CD14-positive monocyte (primary cell): ENCODE results near the gene PLCH1. TPM values are rescaled to one million over a fixed set of nuclear protein-coding genes. Genes with fewer than 3 reads are reported as not detected.

ENCODE experiments used
- DNase-seq, 3 donors: peaks; one replicate each; pipeline ENCODE4 v3.0.0-alpha.2; 2011 to 2022
- H2AFZ ChIP-seq: 2 replicates; pipeline ENCODE4 v1.6.0; 2012; ENCODE audit warnings: mild to moderate bottlenecking, low read depth, low read length, inconsistent platforms; ENCODE audit not compliant: insufficient read depth, poor library complexity, severe bottlenecking
- H3K27ac ChIP-seq, 2 donors: 1 replicate in 1 of 2; 2 replicates in 1 of 2; pipeline ENCODE4 v1.5.1; 2012 to 2013; ENCODE audit warnings: low read length in 2 of 2, control low read depth in 1 of 2, inconsistent platforms in 1 of 2, low read depth in 1 of 2, mild to moderate bottlenecking in 1 of 2
- H3K27me3 ChIP-seq, 2 donors: one replicate each; pipeline versions ENCODE4 v1.6.0 to v1.6.1; 2011 to 2013; ENCODE audit warnings: low read length in 2 of 2; ENCODE audit not compliant: control insufficient read depth in 2 of 2, insufficient read depth in 2 of 2
- H3K36me3 ChIP-seq, 2 donors: replicated peaks in 1 of 2; 1 replicate in 1 of 2; 2 replicates in 1 of 2; pipeline versions ENCODE4 v1.5.1 to v1.6.1; 2012 to 2013; ENCODE audit warnings: low read length in 2 of 2, control low read depth in 1 of 2, inconsistent platforms in 1 of 2, mild to moderate bottlenecking in 1 of 2; ENCODE audit not compliant: insufficient read depth in 2 of 2, control insufficient read depth in 1 of 2
- H3K4me1 ChIP-seq, 2 donors: 1 replicate in 1 of 2; 2 replicates in 1 of 2; pipeline versions ENCODE4 v1.5.1 to v1.6.1; 2012 to 2013; ENCODE audit warnings: low read length in 2 of 2, control low read depth in 1 of 2, inconsistent platforms in 1 of 2, mild to moderate bottlenecking in 1 of 2, moderate library complexity in 1 of 2; ENCODE audit not compliant: insufficient read depth in 2 of 2, control insufficient read depth in 1 of 2
- H3K4me2 ChIP-seq: replicated peaks from 2 replicates; pipeline ENCODE3; 2012; ENCODE audit warnings: low read length, moderate library complexity, mild to moderate bottlenecking; ENCODE audit not compliant: poor library complexity, severe bottlenecking; ENCODE audit errors: extremely low read depth
- H3K4me3 ChIP-seq, 3 experiments: fragments of 200-600 bp in 1 of 3; sonication (generic) in 1 of 3; replicated peaks in 1 of 3; 1 replicate in 2 of 3; 2 replicates in 1 of 3; pipeline ENCODE4 v1.5.1; 2011 to 2013; ENCODE audit warnings: low read length in 3 of 3, mild to moderate bottlenecking in 3 of 3, control low read depth in 2 of 3, low read depth in 2 of 3, inconsistent platforms in 1 of 3, moderate library complexity in 1 of 3
- H3K79me2 ChIP-seq: 2 replicates; pipeline ENCODE4 v1.6.0; 2012; ENCODE audit warnings: mild to moderate bottlenecking, control low read depth, inconsistent platforms, low read length, moderate library complexity; ENCODE audit not compliant: insufficient read depth
- H3K9ac ChIP-seq: 2 replicates; pipeline ENCODE4 v1.6.0; 2017; ENCODE audit warnings: low read length, mild to moderate bottlenecking; ENCODE audit not compliant: insufficient read depth, poor library complexity, severe bottlenecking
- H3K9me3 ChIP-seq, 2 donors: replicated peaks in 1 of 2; 1 replicate in 1 of 2; 2 replicates in 1 of 2; pipeline versions ENCODE4 v1.5.1 to v1.6.1; 2012 to 2013; ENCODE audit warnings: low read length in 2 of 2, control low read depth in 1 of 2; ENCODE audit not compliant: control insufficient read depth in 1 of 2, insufficient read depth in 1 of 2
- H4K20me1 ChIP-seq: 2 replicates; pipeline ENCODE4 v1.6.0; 2012; ENCODE audit warnings: mild to moderate bottlenecking, low read length, control low read depth, moderate library complexity; ENCODE audit not compliant: insufficient read depth
- H3K27ac Mint-ChIP-seq, 7 donors: one replicate each; pipeline ENCODE4 v1.8.0; 2020; ENCODE audit warnings: mild to moderate bottlenecking in 7 of 7, mixed read lengths in 7 of 7, moderate library complexity in 6 of 7, inconsistent platforms in 2 of 7
- H3K27me3 Mint-ChIP-seq, 3 donors: one replicate each; pipeline ENCODE4 v1.8.0; 2021 to 2022; ENCODE audit warnings: low read depth in 3 of 3, mild to moderate bottlenecking in 3 of 3, mixed read lengths in 3 of 3, moderate library complexity in 3 of 3, inconsistent platforms in 1 of 3
- H3K36me3 Mint-ChIP-seq, 2 donors: one replicate each; pipeline ENCODE4 v1.8.0; 2020; ENCODE audit warnings: mixed read lengths in 2 of 2, inconsistent platforms in 1 of 2, mild to moderate bottlenecking in 1 of 2
- H3K4me1 Mint-ChIP-seq: one replicate; pipeline ENCODE4 v1.8.0; 2020; ENCODE audit warnings: mild to moderate bottlenecking, mixed read lengths
- H3K4me3 Mint-ChIP-seq, 2 donors: one replicate each; pipeline ENCODE4 v1.8.0; 2020; ENCODE audit warnings: mild to moderate bottlenecking in 2 of 2, mixed read lengths in 2 of 2, moderate library complexity in 1 of 2
- H3K9me3 Mint-ChIP-seq, 7 donors: one replicate each; pipeline ENCODE4 v1.8.0; 2020 to 2022; ENCODE audit warnings: mixed read lengths in 7 of 7, mild to moderate bottlenecking in 6 of 7, moderate library complexity in 6 of 7, inconsistent platforms in 2 of 7
- WGBS: methylation state at CpG from one replicate; pipeline ENCODE4 v1.1.5; 2013; ENCODE audit warnings: missing lambda C conversion rate; ENCODE audit not compliant: insufficient coverage; 5-methylcytosine and 5-hydroxymethylcytosine counted together
- intact Hi-C, 2 donors: fragments of 100-400 bp; cut with micrococcal nuclease; formaldehyde crosslinking; loops; one replicate each; pipeline versions ENCODE4 v1.15.0 to v1.15.1; 2023
- polyA plus RNA-seq, 3 donors: library from polyadenylated mRNA; depleted of rRNA in 1 of 3; unstranded in 2 of 3; stranded (reverse) in 1 of 3; fragments of 300-500 nt in 2 of 3; fragments of >200 nt in 1 of 3; fragmentation: Illumina TruSeq in 2 of 3; gene quantifications; 1 replicate in 2 of 3; 2 replicates in 1 of 3; pipeline ENCODE4 v1.2.3, GENCODE V29; 2012 to 2021
- TF ChIP-seq, protein P1 (sequence below): fragments of 200-600 bp; IDR thresholded peaks from one replicate; pipeline ENCODE4 v1.8.0; 2022; ENCODE audit warnings: antibody characterized with exemption, mild to moderate bottlenecking

PLCH1 gene
- polyA plus RNA-seq, 3 donors, result not detected

DNA sequence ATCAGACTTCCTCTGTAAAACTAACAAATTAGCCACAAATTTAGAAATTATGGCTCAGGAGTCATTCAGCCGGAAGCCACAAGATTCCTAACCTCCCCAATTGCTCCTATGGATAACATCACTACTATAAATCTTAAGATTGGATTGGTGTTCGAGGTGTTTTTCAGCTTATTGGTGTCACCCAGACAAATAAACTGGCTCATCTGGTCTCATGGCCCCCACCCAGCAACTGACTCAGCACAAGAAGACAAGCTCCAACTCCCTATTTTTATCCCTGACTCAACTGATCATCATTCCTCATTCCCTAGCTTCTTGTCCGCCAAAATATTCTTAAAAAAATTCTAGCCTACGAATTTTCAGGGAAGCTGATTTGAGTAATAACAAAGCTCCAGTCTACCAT is 316.3 kb downstream of the PLCH1 start:
- TF ChIP-seq, protein P1, sequence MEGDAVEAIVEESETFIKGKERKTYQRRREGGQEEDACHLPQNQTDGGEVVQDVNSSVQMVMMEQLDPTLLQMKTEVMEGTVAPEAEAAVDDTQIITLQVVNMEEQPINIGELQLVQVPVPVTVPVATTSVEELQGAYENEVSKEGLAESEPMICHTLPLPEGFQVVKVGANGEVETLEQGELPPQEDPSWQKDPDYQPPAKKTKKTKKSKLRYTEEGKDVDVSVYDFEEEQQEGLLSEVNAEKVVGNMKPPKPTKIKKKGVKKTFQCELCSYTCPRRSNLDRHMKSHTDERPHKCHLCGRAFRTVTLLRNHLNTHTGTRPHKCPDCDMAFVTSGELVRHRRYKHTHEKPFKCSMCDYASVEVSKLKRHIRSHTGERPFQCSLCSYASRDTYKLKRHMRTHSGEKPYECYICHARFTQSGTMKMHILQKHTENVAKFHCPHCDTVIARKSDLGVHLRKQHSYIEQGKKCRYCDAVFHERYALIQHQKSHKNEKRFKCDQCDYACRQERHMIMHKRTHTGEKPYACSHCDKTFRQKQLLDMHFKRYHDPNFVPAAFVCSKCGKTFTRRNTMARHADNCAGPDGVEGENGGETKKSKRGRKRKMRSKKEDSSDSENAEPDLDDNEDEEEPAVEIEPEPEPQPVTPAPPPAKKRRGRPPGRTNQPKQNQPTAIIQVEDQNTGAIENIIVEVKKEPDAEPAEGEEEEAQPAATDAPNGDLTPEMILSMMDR, result no peak
- peaks cover 16 to 23% of the 10 kb centered on the region in 2 donors for H3K9me3 ChIP-seq
- 88% methylated on average over 2 of the region's 4 CpGs for WGBS
- intact Hi-C loops, result no loop called here
- Mint-ChIP-seq H3K27ac (no peak overlapping the region), H3K36me3 (no peaks in the 10 kb centered on the region), H3K4me3 (no peak overlapping the region), H3K9me3 (peaks cover 10 to 33% (median 28%) of the 10 kb centered on the region in 7 donors), H3K4me1 (peaks cover 4% of the 10 kb centered on the region), H3K27me3 (peaks cover 0 to 2% (median 1%) of the 10 kb centered on the region in 3 donors)
- H3K4me1 ChIP-seq, result no peaks in the 10 kb centered on the region
- H3K79me2 ChIP-seq, result no peaks in the 10 kb centered on the region
- no peaks in the 10 kb centered on the region for H4K20me1 ChIP-seq
- peaks cover 0 to 2% of the 10 kb centered on the region in 2 donors for H3K27me3 ChIP-seq
- DNase-seq, result no peak
- no peak overlapping the region for H3K27ac ChIP-seq
- no peak overlapping the region for H3K9ac ChIP-seq
- no peaks in the 10 kb centered on the region for H3K36me3 ChIP-seq
- no peak overlapping the region for H3K4me3 ChIP-seq
- no peak overlapping the region for H2AFZ ChIP-seq
- no peak overlapping the region for H3K4me2 ChIP-seq

DNA sequence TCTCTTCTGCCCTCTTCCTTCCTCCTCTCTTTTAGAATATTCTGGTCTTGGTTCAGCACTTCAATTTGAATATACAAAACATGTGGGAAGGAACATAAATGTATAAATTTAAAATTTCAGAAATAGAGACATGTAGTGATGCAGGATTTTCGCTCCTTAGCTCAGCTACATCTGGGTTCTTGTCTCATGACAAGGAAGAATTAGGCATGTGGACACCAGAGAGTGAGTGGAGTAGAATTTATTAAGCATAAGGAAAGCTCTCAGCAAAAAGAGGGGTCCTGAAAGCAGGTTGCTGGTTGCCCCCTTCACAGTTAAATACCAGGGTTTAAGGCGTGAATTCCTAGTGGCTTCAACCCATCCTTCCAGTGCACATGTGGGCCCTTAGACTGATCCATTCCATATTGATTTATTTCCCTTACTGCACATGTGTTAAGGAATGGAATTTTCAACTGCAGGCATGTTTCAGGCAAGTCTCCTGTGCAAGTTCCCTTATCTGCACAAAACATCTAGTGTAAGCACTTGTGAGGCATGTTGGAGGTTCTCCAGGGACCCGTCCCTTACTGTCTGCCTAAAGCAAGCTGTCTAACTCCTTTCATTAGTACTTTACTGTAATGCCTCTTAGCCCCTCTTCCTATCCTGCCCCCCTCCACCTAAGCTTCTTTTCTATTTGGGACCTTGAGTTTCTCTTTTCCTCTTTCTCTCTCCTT is 318.2 kb downstream of the PLCH1 start:
- Mint-ChIP-seq H3K36me3 (no peaks in the 10 kb centered on the region), H3K27ac (no peak overlapping the region), H3K4me3 (no peak overlapping the region), H3K4me1 (no peaks in the 10 kb centered on the region), H3K27me3 (peaks cover 0 to 2% (median 1%) of the 10 kb centered on the region in 3 donors), H3K9me3 (peaks cover 10 to 33% (median 26%) of the 10 kb centered on the region in 7 donors)
- Histone ChIP-seq H3K79me2 (no peaks in the 10 kb centered on the region), H3K27ac (no peak overlapping the region), H3K4me2 (no peak overlapping the region), H3K27me3 (peaks cover 0 to 2% of the 10 kb centered on the region in 2 donors), H3K9ac (no peak overlapping the region), H4K20me1 (no peaks in the 10 kb centered on the region), H3K36me3 (no peaks in the 10 kb centered on the region), H3K4me1 (no peaks in the 10 kb centered on the region), H3K4me3 (no peak overlapping the region), H2AFZ (no peak overlapping the region), H3K9me3 (peaks cover 16 to 23% of the 10 kb centered on the region in 2 donors)
- TF ChIP-seq, protein P1, result no peak
- intact Hi-C loops, result no loop called here
- DNase-seq, result no peak
- no CpG with 5 or more reads among the region's 3 CpGs for WGBS
